Measurements from ENCODE around the gene ABCA2. TPM values are rescaled to one million over a fixed set of nuclear protein-coding genes. Genes with fewer than 3 reads are reported as not detected.
A peak's percentile ranks its signal among the peaks of the same experiment; 100 is the strongest.

ABCA2 gene
- total RNA-seq, 1 experiment from 2014 or later: 27.0 TPM

DNA sequence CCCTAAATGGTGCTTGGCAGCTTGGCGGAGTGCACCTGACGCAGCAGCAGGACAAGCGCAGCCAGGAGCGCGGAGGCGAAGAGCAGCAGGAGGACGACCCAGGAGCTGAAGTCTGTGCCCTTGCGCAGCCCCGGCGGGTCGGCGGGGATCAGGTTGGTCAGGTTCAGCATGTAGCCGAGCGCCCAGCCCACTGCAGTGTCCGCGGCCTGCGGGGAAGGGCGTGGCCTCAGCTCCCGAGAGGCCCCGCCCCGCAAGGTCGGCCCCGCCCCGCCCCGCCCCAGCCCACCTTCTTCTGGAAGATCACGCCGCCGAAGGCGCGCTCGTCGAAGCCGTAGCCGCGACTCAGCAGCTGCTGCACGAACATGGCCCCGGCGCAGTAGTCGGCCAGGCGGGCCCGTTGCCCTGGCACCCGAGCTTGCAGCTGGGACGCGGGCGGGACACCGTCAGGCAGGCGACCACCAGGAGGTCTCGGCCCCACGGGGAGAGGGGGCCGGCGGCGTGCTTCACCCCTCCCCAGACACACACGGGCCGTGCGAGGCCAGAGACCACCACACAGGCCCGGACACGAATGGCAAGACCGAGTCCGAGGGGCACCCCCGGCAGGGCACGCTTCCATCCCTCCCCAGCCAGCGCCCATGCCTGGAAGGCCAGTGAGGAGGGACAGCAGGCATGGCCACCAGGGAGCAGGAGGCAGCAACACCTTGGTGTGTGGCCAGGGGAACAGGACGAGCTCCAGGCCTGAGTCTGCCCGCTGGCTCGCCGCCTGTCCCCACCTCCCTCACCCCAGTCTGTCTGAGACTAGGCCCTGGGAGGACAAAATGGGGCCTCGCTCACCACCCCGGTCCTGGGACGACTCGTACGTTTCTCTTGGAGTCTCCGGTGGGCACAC, 20.9 kb upstream of the ABCA2 start:
- H3K4me3 ChIP-seq (ENCODE audit: low read depth in 2 of 2, low read length in 2 of 2): no peak overlapping the region
- no peaks in the 10 kb centered on the region for H3K9me3 ChIP-seq (ENCODE audit: control insufficient read depth, insufficient read depth, low read depth, low read length)
- no peaks in the 10 kb centered on the region for H3K27me3 ChIP-seq (ENCODE audit: control insufficient read depth, insufficient read depth, low read length)
- DNase-seq (ENCODE audit: low read depth, low spot score) (no peak), ATAC-seq (no peak)
- intact Hi-C loops (cut with micrococcal nuclease; ENCODE audit: unreplicated experiment) (no loop called here), in situ Hi-C loops (cut with HindIII; ENCODE audit: low pct_unique_long_range_greater_than_20kb, low sequenced_read_pairs) (no loop called here)
- ChIA-PET CTCF (interaction anchor here (0.7 to 2.0 kb wide), 3 partner anchors 15 to 66 kb away, joined by 3 to 13 read pairs (median 4); partner anchors contain the start of gene DPP7), POLR2A (no interaction called here)
- no peak overlapping the region for H3K27ac ChIP-seq (ENCODE audit: low read length)
- H3K36me3 ChIP-seq (ENCODE audit: control insufficient read depth, insufficient read depth, low read length): no peaks in the 10 kb centered on the region
- BruUV-seq (replicated peaks): no TSS peak
- no peak for TF ChIP-seq TCF7L2 (IDR thresholded peaks at IDR 0.05; ENCODE audit: low read depth, low read length)
- H3K4me1 ChIP-seq (ENCODE audit: control insufficient read depth, insufficient read depth, low read length): peaks cover 10% of the 10 kb centered on the region; the same call in 1 of the 2 replicates

- no TSS peak for BruUV-seq (replicated peaks)
- in situ Hi-C loops (cut with HindIII; ENCODE audit: low pct_unique_long_range_greater_than_20kb, low sequenced_read_pairs): no loop called here
- intact Hi-C loops (cut with micrococcal nuclease; ENCODE audit: unreplicated experiment): loop anchor here (1.0 kb wide), 1 partner anchor 18 kb away; no protein-coding TSS in a partner anchor
Measured at GRCh38 chr9:137046088-137046787, 18.2 kb upstream of the ABCA2 start, which contains the start of gene NPDC1. Gene NPDC1 (minus strand): TSS chr9:137046177. CDS start chr9:137045989, 188 bp downstream.

More at GRCh38 chr9:137046088-137046787, 18.2 kb upstream of the ABCA2 start, which contains the start of gene NPDC1:
- ChIA-PET CTCF (interaction anchor here (0.6 to 1.4 kb wide), 3 partner anchors 18 to 24 kb away, joined by 4 to 11 read pairs (median 9); no protein-coding TSS in a partner anchor), POLR2A (interaction anchor here (0.6 kb wide), 1 partner anchor 63 kb away, joined by 3 read pairs; no protein-coding TSS in a partner anchor)
- ATAC-seq: peak; percentile 74
- Histone ChIP-seq H3K9me3 (ENCODE audit: control insufficient read depth, insufficient read depth, low read depth, low read length) (no peaks in the 10 kb centered on the region), H3K4me1 (ENCODE audit: control insufficient read depth, insufficient read depth, low read length) (peaks cover 10% of the 10 kb centered on the region; the same call in 1 of the 2 replicates), H3K27me3 (ENCODE audit: control insufficient read depth, insufficient read depth, low read length) (no peaks in the 10 kb centered on the region), H3K27ac (ENCODE audit: low read length) (0 out of 2 replicates have a peak within 1 kb of the TSS, but pooled peaks have one; percentile 44), H3K4me3 (ENCODE audit: low read depth in 2 of 2, low read length in 2 of 2) (peak within 1 kb of the TSS; percentile 54 to 62), H3K36me3 (ENCODE audit: control insufficient read depth, insufficient read depth, low read length) (no peaks in the 10 kb centered on the region)
- TF ChIP-seq, protein P1, sequence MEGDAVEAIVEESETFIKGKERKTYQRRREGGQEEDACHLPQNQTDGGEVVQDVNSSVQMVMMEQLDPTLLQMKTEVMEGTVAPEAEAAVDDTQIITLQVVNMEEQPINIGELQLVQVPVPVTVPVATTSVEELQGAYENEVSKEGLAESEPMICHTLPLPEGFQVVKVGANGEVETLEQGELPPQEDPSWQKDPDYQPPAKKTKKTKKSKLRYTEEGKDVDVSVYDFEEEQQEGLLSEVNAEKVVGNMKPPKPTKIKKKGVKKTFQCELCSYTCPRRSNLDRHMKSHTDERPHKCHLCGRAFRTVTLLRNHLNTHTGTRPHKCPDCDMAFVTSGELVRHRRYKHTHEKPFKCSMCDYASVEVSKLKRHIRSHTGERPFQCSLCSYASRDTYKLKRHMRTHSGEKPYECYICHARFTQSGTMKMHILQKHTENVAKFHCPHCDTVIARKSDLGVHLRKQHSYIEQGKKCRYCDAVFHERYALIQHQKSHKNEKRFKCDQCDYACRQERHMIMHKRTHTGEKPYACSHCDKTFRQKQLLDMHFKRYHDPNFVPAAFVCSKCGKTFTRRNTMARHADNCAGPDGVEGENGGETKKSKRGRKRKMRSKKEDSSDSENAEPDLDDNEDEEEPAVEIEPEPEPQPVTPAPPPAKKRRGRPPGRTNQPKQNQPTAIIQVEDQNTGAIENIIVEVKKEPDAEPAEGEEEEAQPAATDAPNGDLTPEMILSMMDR (IDR thresholded peaks at IDR 0.05): peak; percentile 90
- TF ChIP-seq, protein P2, sequence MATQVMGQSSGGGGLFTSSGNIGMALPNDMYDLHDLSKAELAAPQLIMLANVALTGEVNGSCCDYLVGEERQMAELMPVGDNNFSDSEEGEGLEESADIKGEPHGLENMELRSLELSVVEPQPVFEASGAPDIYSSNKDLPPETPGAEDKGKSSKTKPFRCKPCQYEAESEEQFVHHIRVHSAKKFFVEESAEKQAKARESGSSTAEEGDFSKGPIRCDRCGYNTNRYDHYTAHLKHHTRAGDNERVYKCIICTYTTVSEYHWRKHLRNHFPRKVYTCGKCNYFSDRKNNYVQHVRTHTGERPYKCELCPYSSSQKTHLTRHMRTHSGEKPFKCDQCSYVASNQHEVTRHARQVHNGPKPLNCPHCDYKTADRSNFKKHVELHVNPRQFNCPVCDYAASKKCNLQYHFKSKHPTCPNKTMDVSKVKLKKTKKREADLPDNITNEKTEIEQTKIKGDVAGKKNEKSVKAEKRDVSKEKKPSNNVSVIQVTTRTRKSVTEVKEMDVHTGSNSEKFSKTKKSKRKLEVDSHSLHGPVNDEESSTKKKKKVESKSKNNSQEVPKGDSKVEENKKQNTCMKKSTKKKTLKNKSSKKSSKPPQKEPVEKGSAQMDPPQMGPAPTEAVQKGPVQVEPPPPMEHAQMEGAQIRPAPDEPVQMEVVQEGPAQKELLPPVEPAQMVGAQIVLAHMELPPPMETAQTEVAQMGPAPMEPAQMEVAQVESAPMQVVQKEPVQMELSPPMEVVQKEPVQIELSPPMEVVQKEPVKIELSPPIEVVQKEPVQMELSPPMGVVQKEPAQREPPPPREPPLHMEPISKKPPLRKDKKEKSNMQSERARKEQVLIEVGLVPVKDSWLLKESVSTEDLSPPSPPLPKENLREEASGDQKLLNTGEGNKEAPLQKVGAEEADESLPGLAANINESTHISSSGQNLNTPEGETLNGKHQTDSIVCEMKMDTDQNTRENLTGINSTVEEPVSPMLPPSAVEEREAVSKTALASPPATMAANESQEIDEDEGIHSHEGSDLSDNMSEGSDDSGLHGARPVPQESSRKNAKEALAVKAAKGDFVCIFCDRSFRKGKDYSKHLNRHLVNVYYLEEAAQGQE (IDR thresholded peaks at IDR 0.05; ENCODE audit: insufficient read depth in 1 of 2, low read depth in 2 of 2, low read length in 1 of 2): peak; percentile 97 to 98
- TF ChIP-seq SIN3A (IDR thresholded peaks at IDR 0.05; ENCODE audit: borderline replicate concordance, insufficient read depth, low read depth, low read length) (0 out of 2 replicates have a peak, but pooled peaks have one; percentile 54), TCF7L2 (IDR thresholded peaks at IDR 0.05; ENCODE audit: low read depth, low read length) (no peak), POLR2AphosphoS5 (IDR thresholded peaks at IDR 0.05; ENCODE audit: low read depth, low read length) (no peak)
- no peak for DNase-seq (ENCODE audit: low read depth, low spot score)
